Measurements from ENCODE around the gene MILR1. TPM values are rescaled to one million over a fixed set of nuclear protein-coding genes. Genes with fewer than 3 reads are reported as not detected.
A peak's percentile ranks its signal among the peaks of the same experiment; 100 is the strongest.

The MILR1 gene
- total RNA-seq: 10 to 100 TPM in 1 of 3 donors, 1 to 10 TPM in 2; 2.2 to 12.0 (median 3.3) TPM
- 8.8 TPM for total RNA-seq (2013)

DNA sequence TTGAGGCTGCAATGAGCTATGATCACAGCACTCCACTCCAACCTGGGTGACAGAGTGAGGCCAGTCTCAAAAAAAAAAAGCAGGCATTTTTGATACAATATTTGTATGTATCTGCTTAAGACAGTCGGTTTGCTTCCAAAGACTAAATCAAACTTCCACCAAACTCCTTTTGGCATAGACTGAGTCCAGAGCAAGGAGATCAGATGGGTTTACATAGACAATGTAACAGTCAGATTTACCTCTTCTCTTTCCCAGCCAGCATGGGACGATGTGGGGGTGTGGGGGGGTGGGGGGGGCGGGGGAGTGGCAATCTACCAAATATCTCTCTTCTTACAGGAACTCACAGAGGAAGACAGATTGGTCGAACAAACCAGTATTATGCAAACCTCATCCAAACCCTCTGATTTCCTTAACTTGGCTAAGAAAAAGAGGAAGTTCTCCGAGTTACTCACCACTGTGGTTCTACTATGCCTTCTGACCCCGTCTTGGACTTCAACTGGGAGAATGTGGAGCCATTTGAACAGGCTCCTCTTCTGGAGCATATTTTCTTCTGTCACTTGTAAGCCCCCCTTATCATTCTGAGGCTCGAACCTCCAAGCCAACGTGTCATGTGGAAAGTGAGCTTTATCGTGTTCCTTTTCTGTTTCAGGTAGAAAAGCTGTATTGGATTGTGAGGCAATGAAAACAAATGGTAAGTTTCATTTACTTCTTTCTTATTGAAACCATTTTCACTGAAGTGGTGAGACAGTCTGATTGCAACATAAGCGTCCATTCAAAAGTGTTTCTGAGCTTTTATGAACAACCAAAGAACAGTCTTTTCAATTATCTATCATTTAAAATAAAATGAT, at the start of gene MILR1:
Gene MILR1 (plus strand): TSS at position 451 of the 848 bp plus-strand sequence. CDS start 54 bp downstream, at position 505.
- peaks cover 8% of the 10 kb centered on the region for H3K4me1 ChIP-seq (ENCODE audit: control insufficient read depth, insufficient read depth, low read length)
- peak within 1 kb of the TSS; percentile 40 for H3K27ac ChIP-seq (ENCODE audit: low read length)
- WGBS (ENCODE audit: insufficient coverage): 21% methylated on average over 5 of the region's 10 CpGs

GRCh38 chr17:64399767-64400156, 49.2 kb upstream of the MILR1 start:
- no peaks in the 10 kb centered on the region for H3K27me3 Mint-ChIP-seq (ENCODE audit: low read depth in 2 of 2)
- H3K9me3 ChIP-seq (ENCODE audit: control insufficient read depth, insufficient read depth, low read length): no peaks in the 10 kb centered on the region
- TF ChIP-seq, protein P1, sequence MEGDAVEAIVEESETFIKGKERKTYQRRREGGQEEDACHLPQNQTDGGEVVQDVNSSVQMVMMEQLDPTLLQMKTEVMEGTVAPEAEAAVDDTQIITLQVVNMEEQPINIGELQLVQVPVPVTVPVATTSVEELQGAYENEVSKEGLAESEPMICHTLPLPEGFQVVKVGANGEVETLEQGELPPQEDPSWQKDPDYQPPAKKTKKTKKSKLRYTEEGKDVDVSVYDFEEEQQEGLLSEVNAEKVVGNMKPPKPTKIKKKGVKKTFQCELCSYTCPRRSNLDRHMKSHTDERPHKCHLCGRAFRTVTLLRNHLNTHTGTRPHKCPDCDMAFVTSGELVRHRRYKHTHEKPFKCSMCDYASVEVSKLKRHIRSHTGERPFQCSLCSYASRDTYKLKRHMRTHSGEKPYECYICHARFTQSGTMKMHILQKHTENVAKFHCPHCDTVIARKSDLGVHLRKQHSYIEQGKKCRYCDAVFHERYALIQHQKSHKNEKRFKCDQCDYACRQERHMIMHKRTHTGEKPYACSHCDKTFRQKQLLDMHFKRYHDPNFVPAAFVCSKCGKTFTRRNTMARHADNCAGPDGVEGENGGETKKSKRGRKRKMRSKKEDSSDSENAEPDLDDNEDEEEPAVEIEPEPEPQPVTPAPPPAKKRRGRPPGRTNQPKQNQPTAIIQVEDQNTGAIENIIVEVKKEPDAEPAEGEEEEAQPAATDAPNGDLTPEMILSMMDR (IDR thresholded peaks at IDR 0.05): no peak
- DNase-seq (no peak), ATAC-seq (no peak)
- peaks cover 57% of the 10 kb centered on the region for H3K4me1 ChIP-seq (ENCODE audit: control insufficient read depth, insufficient read depth, low read length)
- no peak overlapping the region for H3K27ac Mint-ChIP-seq
- no peaks in the 10 kb centered on the region for H3K36me3 Mint-ChIP-seq
- no peak overlapping the region for H3K27ac ChIP-seq (ENCODE audit: low read length)
- H3K4me1 Mint-ChIP-seq: peaks cover 40 to 44% of the 10 kb centered on the region in 2 donors
- intact Hi-C loops (cut with micrococcal nuclease): no loop called here
- H3K4me3 ChIP-seq (ENCODE audit: low read length): no peak overlapping the region
- WGBS (ENCODE audit: insufficient coverage): 100% methylated on average over 1 of the region's 1 CpG
- no peaks in the 10 kb centered on the region for H3K36me3 ChIP-seq (ENCODE audit: control insufficient read depth, insufficient read depth, low read length)
- H3K4me3 Mint-ChIP-seq: no peak overlapping the region
- H3K27me3 ChIP-seq (ENCODE audit: control insufficient read depth, insufficient read depth, low read length): no peaks in the 10 kb centered on the region
- no peaks in the 10 kb centered on the region for H3K9me3 Mint-ChIP-seq

More for the DNA sequence above, at the start of gene MILR1:
- H3K27ac Mint-ChIP-seq: peak within 1 kb of the TSS; percentile 46 to 74
- H3K4me3 Mint-ChIP-seq: peak within 1 kb of the TSS; percentile 57
- no peaks in the 10 kb centered on the region for H3K9me3 Mint-ChIP-seq
- Histone ChIP-seq H3K9me3 (ENCODE audit: control insufficient read depth, insufficient read depth, low read length) (no peaks in the 10 kb centered on the region), H3K4me3 (ENCODE audit: low read length) (no peak within 1 kb of the TSS), H3K36me3 (ENCODE audit: control insufficient read depth, insufficient read depth, low read length) (no peaks in the 10 kb centered on the region), H3K27me3 (ENCODE audit: control insufficient read depth, insufficient read depth, low read length) (no peaks in the 10 kb centered on the region)
- H3K36me3 Mint-ChIP-seq: no peaks in the 10 kb centered on the region
- peak in 1 of 2 donors; percentile 26 for DNase-seq
- H3K27me3 Mint-ChIP-seq (ENCODE audit: low read depth in 2 of 2): no peaks in the 10 kb centered on the region
- intact Hi-C loops (cut with micrococcal nuclease): no loop called here
- ATAC-seq: peak in 2 of 3 donors; percentile 47 to 76
- TF ChIP-seq, protein P1 (IDR thresholded peaks at IDR 0.05): no peak
- peaks cover 5 to 7% of the 10 kb centered on the region in 2 donors for H3K4me1 Mint-ChIP-seq

- 71% methylated on average over 6 of the region's 7 CpGs for WGBS (ENCODE audit: insufficient coverage)
- no peak overlapping the region for H3K27ac ChIP-seq (ENCODE audit: low read length)
- no peaks in the 10 kb centered on the region for H3K27me3 ChIP-seq (ENCODE audit: control insufficient read depth, insufficient read depth, low read length)
- no peak overlapping the region for H3K4me3 ChIP-seq (ENCODE audit: low read length)
- TF ChIP-seq, protein P1 (IDR thresholded peaks at IDR 0.05): no peak
- no peaks in the 10 kb centered on the region for H3K36me3 Mint-ChIP-seq
- H3K36me3 ChIP-seq (ENCODE audit: control insufficient read depth, insufficient read depth, low read length): no peaks in the 10 kb centered on the region
- intact Hi-C loops (cut with micrococcal nuclease): no loop called here
- peaks cover 65% of the 10 kb centered on the region for H3K4me1 ChIP-seq (ENCODE audit: control insufficient read depth, insufficient read depth, low read length)
- H3K27ac Mint-ChIP-seq: peak overlapping the region; percentile 44 to 48
- no peaks in the 10 kb centered on the region for H3K9me3 Mint-ChIP-seq
- H3K4me3 Mint-ChIP-seq: peak overlapping the region; percentile 37
- H3K9me3 ChIP-seq (ENCODE audit: control insufficient read depth, insufficient read depth, low read length): no peaks in the 10 kb centered on the region
- no peak for DNase-seq
- H3K27me3 Mint-ChIP-seq (ENCODE audit: low read depth in 2 of 2): no peaks in the 10 kb centered on the region
- ATAC-seq: no peak
- peaks cover 40 to 43% of the 10 kb centered on the region in 2 donors for H3K4me1 Mint-ChIP-seq
Measured at GRCh38 chr17:64400642-64401041, 48.3 kb upstream of the MILR1 start.
